ENCODE data around the gene CTDSP2. TPM values are rescaled to one million over a fixed set of nuclear protein-coding genes. Genes with fewer than 3 reads are reported as not detected.

CTDSP2 gene
- total and polyA plus RNA-seq, 10 of the 15 experiments (the other 5 are each of a cell fraction or from before 2014, with no cell fraction given) = 17.3 to 98.2 (median 54.1) TPM

DNA sequence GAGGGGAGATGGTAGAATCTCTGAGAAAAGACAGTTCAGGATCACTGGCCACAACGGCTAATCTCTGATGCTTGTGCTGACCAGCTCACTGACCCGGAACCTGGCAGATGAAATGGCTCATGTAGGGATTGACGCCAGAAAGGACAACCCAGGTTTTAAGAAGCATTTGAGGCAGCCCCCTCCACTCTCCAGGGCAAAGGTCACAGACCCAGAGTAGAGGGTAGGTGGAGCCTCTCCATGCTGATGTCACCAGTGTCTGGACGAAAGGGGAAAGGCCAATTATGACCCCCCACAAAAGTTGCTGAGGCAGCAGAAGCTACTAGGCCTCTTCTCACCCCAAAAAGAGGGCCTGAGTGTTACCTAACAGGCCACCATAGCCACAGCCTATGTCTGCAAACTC, 75.8 kb downstream of the CTDSP2 start (continued):
- TF ChIP-seq HSF1 (IDR thresholded peaks at IDR 0.05; ENCODE audit: low read depth, low read length) (no peak), EP300 (IDR thresholded peaks at IDR 0.05; ENCODE audit: borderline replicate concordance in 1 of 2, control insufficient read depth in 1 of 2, low read depth in 2 of 2, low read length in 2 of 2) (no peak), NFYB (IDR thresholded peaks at IDR 0.05; ENCODE audit: insufficient read depth, low read depth, low read length) (no peak)

MicroRNAs within 50 kb of the gene (microRNA counts, 767-probe panel; counts per million panel counts)
- microRNA hsa-miR-26a-5p = 3,374 counts per million, percentile 91 among the panel's probes with 10 or more counts

Small RNA genes within 50 kb of the gene (microRNA-seq; reads per million reads assigned to microRNA genes)
- gene MIR26A2 = 59.1 reads per million, percentile 69 among the genes with 10 or more reads in this experiment

Small RNA genes within 50 kb of the gene (small RNA-seq; reads per million reads assigned to genes)
- gene MIR26A2 = 4.8 reads per million, percentile 87 among the genes with 10 or more reads in this experiment
- gene RNU6-1083P = not detected

Other genes with a start within 250 kb of the CTDSP2 start
Only the 7 nearest of the 14 such genes appear.
- 201 and 202 TPM in 2 replicates for gene CDK4, start 94.4 kb downstream of the CTDSP2 start, total RNA-seq (2014; rRNA removed)
- 116 and 120 TPM in 2 replicates for gene CDK4, start 94.4 kb downstream of the CTDSP2 start, total RNA-seq (2014; rRNA removed; fragmentation: Illumina TruSeq; extraction: Trizol)
- 189 TPM in 2 replicates for gene CDK4, start 94.4 kb downstream of the CTDSP2 start, total RNA-seq (2021)
- 155 and 251 TPM in 2 replicates for gene CDK4, start 94.4 kb downstream of the CTDSP2 start, polyA plus RNA-seq (2011; rRNA removed)
- 213 and 240 TPM in 2 replicates for gene CDK4, start 94.4 kb downstream of the CTDSP2 start, polyA plus RNA-seq (2014; fragmentation: Illumina TruSeq; extraction: Trizol)
- 10 to 100 TPM; 26.1 to 45.7 TPM for gene CDK4, start 94.4 kb downstream of the CTDSP2 start, polyA plus RNA-seq (2014; fragmentation: Nextera tagmentation; extraction: Ambion mirVana)
- gene CDK4, start 94.4 kb downstream of the CTDSP2 start, polyA plus RNA-seq (2014; rRNA removed) = 237 and 311 TPM in 2 replicates
- gene CDK4, start 94.4 kb downstream of the CTDSP2 start, polyA plus RNA-seq (2016; fragmentation: Nextera tagmentation; extraction: Ambion mirVana) = 100 to 1,000 TPM; 344 to 385 TPM
- gene MARCHF9, start 91.6 kb downstream of the CTDSP2 start, total RNA-seq (2014; rRNA removed) = 15.6 and 17.6 TPM in 2 replicates
- 10.3 and 10.4 TPM in 2 replicates for gene MARCHF9, start 91.6 kb downstream of the CTDSP2 start, total RNA-seq (2014; rRNA removed; fragmentation: Illumina TruSeq; extraction: Trizol)
- 25.5 and 26.7 TPM in 2 replicates for gene MARCHF9, start 91.6 kb downstream of the CTDSP2 start, total RNA-seq (2021)
- 11.1 and 16.6 TPM in 2 replicates for gene MARCHF9, start 91.6 kb downstream of the CTDSP2 start, polyA plus RNA-seq (2011; rRNA removed)
- gene MARCHF9, start 91.6 kb downstream of the CTDSP2 start, polyA plus RNA-seq (2014; fragmentation: Illumina TruSeq; extraction: Trizol) = 17.9 and 20.6 TPM in 2 replicates
- 1 to 10 TPM; 2.4 to 5.1 TPM for gene MARCHF9, start 91.6 kb downstream of the CTDSP2 start, polyA plus RNA-seq (2014; fragmentation: Nextera tagmentation; extraction: Ambion mirVana)
- 29.3 and 32.3 TPM in 2 replicates for gene MARCHF9, start 91.6 kb downstream of the CTDSP2 start, polyA plus RNA-seq (2014; rRNA removed)
- 1 to 10 TPM; 3.3 to 4.0 TPM for gene MARCHF9, start 91.6 kb downstream of the CTDSP2 start, polyA plus RNA-seq (2016; fragmentation: Nextera tagmentation; extraction: Ambion mirVana)
- 0.79 and 0.87 TPM in 2 replicates for gene CYP27B1, start 79.7 kb downstream of the CTDSP2 start, total RNA-seq (2014; rRNA removed)
- gene CYP27B1, start 79.7 kb downstream of the CTDSP2 start, total RNA-seq (2014; rRNA removed; fragmentation: Illumina TruSeq; extraction: Trizol) = 0.41 and 0.72 TPM in 2 replicates
- gene CYP27B1, start 79.7 kb downstream of the CTDSP2 start, total RNA-seq (2021) = 1.0 and 2.7 TPM in 2 replicates
- gene CYP27B1, start 79.7 kb downstream of the CTDSP2 start, polyA plus RNA-seq (2011; rRNA removed) = 1.8 and 2.0 TPM in 2 replicates
- 0.57 and 1.2 TPM in 2 replicates for gene CYP27B1, start 79.7 kb downstream of the CTDSP2 start, polyA plus RNA-seq (2014; fragmentation: Illumina TruSeq; extraction: Trizol)
- gene CYP27B1, start 79.7 kb downstream of the CTDSP2 start, polyA plus RNA-seq (2014; fragmentation: Nextera tagmentation; extraction: Ambion mirVana) = under 1 TPM; 0.10 to 0.35 TPM
- 1.8 and 1.9 TPM in 2 replicates for gene CYP27B1, start 79.7 kb downstream of the CTDSP2 start, polyA plus RNA-seq (2014; rRNA removed)
- gene CYP27B1, start 79.7 kb downstream of the CTDSP2 start, polyA plus RNA-seq (2016; fragmentation: Nextera tagmentation; extraction: Ambion mirVana) = 1 to 10 TPM in 1 of 2 experiments, under 1 TPM in 1; 0.95 to 1.3 TPM
- 25.5 and 28.2 TPM in 2 replicates for gene METTL1, start 74.6 kb downstream of the CTDSP2 start, total RNA-seq (2014; rRNA removed)
- 8.5 and 11.3 TPM in 2 replicates for gene METTL1, start 74.6 kb downstream of the CTDSP2 start, total RNA-seq (2014; rRNA removed; fragmentation: Illumina TruSeq; extraction: Trizol)
- gene METTL1, start 74.6 kb downstream of the CTDSP2 start, total RNA-seq (2021) = 29.7 and 32.7 TPM in 2 replicates
- 19.4 and 31.4 TPM in 2 replicates for gene METTL1, start 74.6 kb downstream of the CTDSP2 start, polyA plus RNA-seq (2011; rRNA removed)
- 26.7 and 29.7 TPM in 2 replicates for gene METTL1, start 74.6 kb downstream of the CTDSP2 start, polyA plus RNA-seq (2014; fragmentation: Illumina TruSeq; extraction: Trizol)
- 10 to 100 TPM; 38.5 to 41.9 TPM for gene METTL1, start 74.6 kb downstream of the CTDSP2 start, polyA plus RNA-seq (2014; fragmentation: Nextera tagmentation; extraction: Ambion mirVana)
- gene METTL1, start 74.6 kb downstream of the CTDSP2 start, polyA plus RNA-seq (2014; rRNA removed) = 28.6 and 33.0 TPM in 2 replicates
- gene METTL1, start 74.6 kb downstream of the CTDSP2 start, polyA plus RNA-seq (2016; fragmentation: Nextera tagmentation; extraction: Ambion mirVana) = 10 to 100 TPM; 40.1 to 44.3 TPM
- 1.9 and 2.3 TPM in 2 replicates for gene EEF1AKMT3, start 74.1 kb downstream of the CTDSP2 start, total RNA-seq (2014; rRNA removed)
- 2.8 and 2.9 TPM in 2 replicates for gene EEF1AKMT3, start 74.1 kb downstream of the CTDSP2 start, total RNA-seq (2014; rRNA removed; fragmentation: Illumina TruSeq; extraction: Trizol)
- 4.2 and 4.8 TPM in 2 replicates for gene EEF1AKMT3, start 74.1 kb downstream of the CTDSP2 start, total RNA-seq (2021)
- gene EEF1AKMT3, start 74.1 kb downstream of the CTDSP2 start, polyA plus RNA-seq (2011; rRNA removed) = 8.2 and 8.8 TPM in 2 replicates
- gene EEF1AKMT3, start 74.1 kb downstream of the CTDSP2 start, polyA plus RNA-seq (2014; fragmentation: Illumina TruSeq; extraction: Trizol) = 3.6 and 4.9 TPM in 2 replicates
- 1 to 10 TPM; 1.2 to 3.1 TPM for gene EEF1AKMT3, start 74.1 kb downstream of the CTDSP2 start, polyA plus RNA-seq (2014; fragmentation: Nextera tagmentation; extraction: Ambion mirVana)
- 3.6 and 4.2 TPM in 2 replicates for gene EEF1AKMT3, start 74.1 kb downstream of the CTDSP2 start, polyA plus RNA-seq (2014; rRNA removed)
- 1 to 10 TPM; 3.5 to 3.8 TPM for gene EEF1AKMT3, start 74.1 kb downstream of the CTDSP2 start, polyA plus RNA-seq (2016; fragmentation: Nextera tagmentation; extraction: Ambion mirVana)
- 35.2 and 36.7 TPM in 2 replicates for gene TSFM, start 63.9 kb downstream of the CTDSP2 start, total RNA-seq (2014; rRNA removed)
- 35.1 and 38.9 TPM in 2 replicates for gene TSFM, start 63.9 kb downstream of the CTDSP2 start, total RNA-seq (2014; rRNA removed; fragmentation: Illumina TruSeq; extraction: Trizol)
- gene TSFM, start 63.9 kb downstream of the CTDSP2 start, total RNA-seq (2021) = 47.0 and 51.6 TPM in 2 replicates
- 36.8 and 40.8 TPM in 2 replicates for gene TSFM, start 63.9 kb downstream of the CTDSP2 start, polyA plus RNA-seq (2011; rRNA removed)
- gene TSFM, start 63.9 kb downstream of the CTDSP2 start, polyA plus RNA-seq (2014; fragmentation: Illumina TruSeq; extraction: Trizol) = 44.2 and 45.7 TPM in 2 replicates
- gene TSFM, start 63.9 kb downstream of the CTDSP2 start, polyA plus RNA-seq (2014; fragmentation: Nextera tagmentation; extraction: Ambion mirVana) = 100 to 1,000 TPM; 113 to 132 TPM
- gene TSFM, start 63.9 kb downstream of the CTDSP2 start, polyA plus RNA-seq (2014; rRNA removed) = 43.0 and 46.7 TPM in 2 replicates
- 10 to 100 TPM; 96.6 to 96.8 TPM for gene TSFM, start 63.9 kb downstream of the CTDSP2 start, polyA plus RNA-seq (2016; fragmentation: Nextera tagmentation; extraction: Ambion mirVana)
- gene AVIL, start 28.0 kb downstream of the CTDSP2 start, total RNA-seq (2014; rRNA removed) = 0.71 and 0.79 TPM in 2 replicates
- gene AVIL, start 28.0 kb downstream of the CTDSP2 start, total RNA-seq (2014; rRNA removed; fragmentation: Illumina TruSeq; extraction: Trizol) = 0.85 and 0.97 TPM in 2 replicates
- 0.48 and 1.1 TPM in 2 replicates for gene AVIL, start 28.0 kb downstream of the CTDSP2 start, total RNA-seq (2021)
- 0.42 and 0.49 TPM in 2 replicates for gene AVIL, start 28.0 kb downstream of the CTDSP2 start, polyA plus RNA-seq (2011; rRNA removed)
- 0.93 and 1.5 TPM in 2 replicates for gene AVIL, start 28.0 kb downstream of the CTDSP2 start, polyA plus RNA-seq (2014; fragmentation: Illumina TruSeq; extraction: Trizol)
- under 1 TPM; 0.53 to 0.68 TPM for gene AVIL, start 28.0 kb downstream of the CTDSP2 start, polyA plus RNA-seq (2014; fragmentation: Nextera tagmentation; extraction: Ambion mirVana)
- gene AVIL, start 28.0 kb downstream of the CTDSP2 start, polyA plus RNA-seq (2014; rRNA removed) = 0.76 and 1.5 TPM in 2 replicates
- gene AVIL, start 28.0 kb downstream of the CTDSP2 start, polyA plus RNA-seq (2016; fragmentation: Nextera tagmentation; extraction: Ambion mirVana) = under 1 TPM; 0.83 to 0.84 TPM